Heart left ventricle (tissue), 13 donors: Measurements from ENCODE around the gene LPCAT4.
"Not testable (repeated sequence)": the region's sequence is repeated elsewhere in the genome, so short reads cannot be mapped to it uniquely, and the experiment has no call there.

Source experiments
- POLR2A ChIP-seq, 2 donors: fragments of 450-650 bp; IDR thresholded peaks; one replicate each; pipeline ENCODE4 v1.6.1; 2017; ENCODE audit warnings: antibody characterized with exemption in 2 of 2, mild to moderate bottlenecking in 2 of 2, moderate library complexity in 2 of 2
- TF ChIP-seq, protein P1 (sequence below), 12 donors: fragments of 200-600 bp; sonication (generic) in 4 of 12; IDR thresholded peaks; one replicate each; pipeline versions ENCODE4 v1.5.0 to v1.8.0; 2018 to 2022; ENCODE audit warnings: antibody characterized with exemption in 12 of 12, mild to moderate bottlenecking in 5 of 12
- donor health status: ischemic (EF 13 %, LVEDD 7.1; RV severe dilation, severe dysfunction).
- donor health status: DM: no; HTN: yes; CAD: no.
- donor health status: DM: no; HTN: no; CAD: no.
- donor health status: ischemic (EF 25% LVEDD 6.9; RV normal size, moderate dysfunction).
- donor health status: ischemic (EF 25% LVEDD 5.7; RV mildly dilated, moderate dysfunction).
- donor health status: ischemic (EF 35%, LVEDD 5.7; RV mildly dilated, moderate dysfunction).
- donor health status: nonischemic (EF 11% LVEDD 7.7; RV severe dilation, severe dysfunction).
- donor health status: DM: yes; HTN: yes; CAD: no.
- donor health status: PGD.
- donor health status: ischemic (EF 29% LVEDD 5.4; RV normal size, mild dysfunction).
- donor health status: nonischemic (EF 23%, LVEDD 6.1; RV moderate dilation, normal function).

DNA sequence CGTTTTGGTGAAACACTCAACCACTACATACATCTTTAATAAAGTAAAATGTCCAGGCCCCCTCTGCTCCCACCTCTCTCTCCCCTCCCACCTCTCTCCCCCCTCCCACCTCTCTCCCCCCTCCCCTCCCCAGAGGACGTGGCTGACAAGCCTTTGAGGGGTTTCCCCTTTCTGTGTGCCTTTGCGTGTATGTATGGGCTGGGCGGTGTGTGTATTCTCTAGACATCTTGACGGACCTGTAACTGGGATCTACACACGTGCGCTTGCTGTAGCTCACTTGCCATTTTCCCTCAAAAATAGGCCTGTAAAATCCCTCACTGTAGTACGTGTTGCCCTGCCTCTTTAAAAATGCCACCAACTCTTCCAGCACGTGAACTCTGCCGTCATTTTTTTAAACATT lies 42.0 kb upstream of the LPCAT4 start:
- TF ChIP-seq, protein P1, sequence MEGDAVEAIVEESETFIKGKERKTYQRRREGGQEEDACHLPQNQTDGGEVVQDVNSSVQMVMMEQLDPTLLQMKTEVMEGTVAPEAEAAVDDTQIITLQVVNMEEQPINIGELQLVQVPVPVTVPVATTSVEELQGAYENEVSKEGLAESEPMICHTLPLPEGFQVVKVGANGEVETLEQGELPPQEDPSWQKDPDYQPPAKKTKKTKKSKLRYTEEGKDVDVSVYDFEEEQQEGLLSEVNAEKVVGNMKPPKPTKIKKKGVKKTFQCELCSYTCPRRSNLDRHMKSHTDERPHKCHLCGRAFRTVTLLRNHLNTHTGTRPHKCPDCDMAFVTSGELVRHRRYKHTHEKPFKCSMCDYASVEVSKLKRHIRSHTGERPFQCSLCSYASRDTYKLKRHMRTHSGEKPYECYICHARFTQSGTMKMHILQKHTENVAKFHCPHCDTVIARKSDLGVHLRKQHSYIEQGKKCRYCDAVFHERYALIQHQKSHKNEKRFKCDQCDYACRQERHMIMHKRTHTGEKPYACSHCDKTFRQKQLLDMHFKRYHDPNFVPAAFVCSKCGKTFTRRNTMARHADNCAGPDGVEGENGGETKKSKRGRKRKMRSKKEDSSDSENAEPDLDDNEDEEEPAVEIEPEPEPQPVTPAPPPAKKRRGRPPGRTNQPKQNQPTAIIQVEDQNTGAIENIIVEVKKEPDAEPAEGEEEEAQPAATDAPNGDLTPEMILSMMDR (IDR thresholded peaks at IDR 0.05): not testable (repeated sequence)
- not testable (repeated sequence) for TF ChIP-seq POLR2A (IDR thresholded peaks at IDR 0.05)
